Measurements from ENCODE around the gene TCERG1. TPM values are rescaled to one million over a fixed set of nuclear protein-coding genes. Genes with fewer than 3 reads are reported as not detected.

The TCERG1 gene
- 93.3 and 105 TPM in 2 replicates for total RNA-seq

DNA sequence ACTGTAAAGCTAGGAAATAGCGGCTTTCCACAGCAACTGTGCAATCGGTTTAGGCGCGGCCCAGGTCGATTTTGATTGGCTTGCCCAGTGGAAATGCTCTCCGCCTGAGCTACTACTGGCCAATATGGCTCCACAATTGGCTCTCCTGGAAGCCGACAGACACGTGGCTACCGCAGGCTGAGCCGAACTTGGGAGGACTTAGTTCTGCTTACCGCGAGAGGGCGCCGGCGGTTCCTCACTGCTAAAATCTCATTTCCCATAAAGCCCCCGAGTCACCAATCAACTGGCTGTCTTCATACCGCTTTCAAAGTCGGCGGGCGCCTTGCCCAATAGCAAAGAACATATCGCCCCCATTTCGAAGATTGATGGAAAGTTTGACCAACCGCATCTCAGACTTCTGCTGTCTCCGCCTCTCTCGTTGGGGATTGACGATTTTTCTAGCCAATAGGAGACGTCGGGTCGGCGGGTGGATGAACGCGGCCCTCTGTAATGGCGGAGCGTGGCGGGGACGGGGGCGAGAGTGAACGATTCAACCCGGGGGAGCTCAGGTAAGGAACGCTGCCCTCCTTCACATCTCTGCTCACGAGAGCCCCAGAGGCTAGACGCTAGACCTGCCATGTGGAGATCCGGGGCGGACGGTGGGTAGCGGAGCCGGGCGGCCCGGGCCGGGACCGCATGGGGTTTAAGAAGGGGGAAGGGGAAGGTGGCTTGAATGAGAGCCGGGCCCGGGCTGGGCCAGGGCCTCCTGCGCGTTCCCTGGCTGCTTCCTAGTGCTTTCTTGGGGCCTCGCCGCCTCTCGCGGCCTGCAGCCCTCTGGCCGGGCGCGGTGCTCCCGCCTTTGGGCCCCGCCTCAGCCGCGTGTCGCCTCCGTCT is at the start of gene TCERG1:
TCERG1 (plus strand) TSS at position 473 of the 873 bp plus-strand sequence; CDS start at position 490, 17 bp downstream.
- intact Hi-C loops (cut with micrococcal nuclease) = loop anchor here (1.0 to 5.0 kb wide), 7 partner anchors 156 to 1936 kb away; partner anchors contain the start of genes FBXO38, LARS1 and RBM27

DNA sequence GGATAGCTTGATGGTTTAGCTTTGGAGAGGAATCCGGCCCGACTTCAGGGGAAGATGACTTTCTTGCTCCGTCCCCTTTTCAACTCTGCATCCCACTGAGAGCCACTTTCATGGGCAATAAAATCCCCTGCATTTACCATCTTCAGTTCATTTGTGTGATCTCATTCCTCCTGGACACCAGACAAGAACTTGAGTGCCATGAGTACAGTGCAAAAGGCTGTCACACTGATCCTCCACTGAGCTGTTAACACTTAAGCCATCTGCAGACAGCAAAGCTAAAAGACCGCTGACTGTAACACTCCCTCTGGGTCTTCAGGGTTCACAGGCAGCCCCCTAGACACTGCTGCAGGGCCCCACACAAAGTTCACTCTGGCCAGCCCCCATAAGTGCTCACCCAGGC is 48.3 kb upstream of the TCERG1 start:
- intact Hi-C loops (cut with micrococcal nuclease) = no loop called here

DNA sequence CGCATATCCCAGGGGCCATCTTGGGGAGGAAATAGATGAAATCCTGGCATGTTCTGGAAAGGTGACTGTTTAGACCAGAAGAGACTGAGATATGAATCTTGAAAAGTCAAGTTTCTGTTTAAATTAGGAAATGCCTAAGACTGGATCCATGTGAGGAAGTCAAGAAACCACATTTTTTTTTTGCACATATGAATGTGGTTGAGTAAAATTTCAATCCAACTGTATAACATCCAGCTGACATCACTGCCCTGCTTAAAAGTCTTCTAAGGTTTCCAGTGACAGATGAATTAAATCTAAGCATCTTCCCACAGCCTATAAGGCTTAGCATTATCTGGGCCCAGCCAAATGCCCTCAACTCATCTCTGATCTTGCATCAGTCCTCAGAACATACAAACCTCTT is 47.7 kb upstream of the TCERG1 start:
- intact Hi-C loops (cut with micrococcal nuclease) = no loop called here

GRCh38 chr5:146400201-146400600 is 46.9 kb upstream of the TCERG1 start:
- intact Hi-C loops (cut with micrococcal nuclease) = no loop called here

DNA sequence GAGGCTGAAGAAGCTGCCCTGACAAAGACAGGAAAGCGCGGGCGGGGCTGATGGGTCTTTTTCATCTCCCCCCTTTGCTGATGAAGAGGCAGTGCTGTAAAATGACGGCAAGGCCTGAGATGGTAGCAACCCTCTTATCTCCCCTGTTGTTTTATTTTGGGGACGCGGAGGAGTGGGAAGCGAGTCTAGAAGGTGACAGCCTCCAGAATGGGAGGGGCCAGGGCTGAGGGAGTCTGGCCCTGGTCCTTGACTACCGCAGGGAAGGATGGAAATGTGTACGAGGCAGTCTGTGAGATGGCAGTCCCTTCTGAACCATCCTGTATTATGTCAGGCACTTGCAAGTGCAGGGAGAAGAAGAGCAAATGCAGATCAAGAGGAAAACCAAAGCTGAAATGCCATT is 46.1 kb upstream of the TCERG1 start:
- intact Hi-C loops (cut with micrococcal nuclease) = no loop called here

- intact Hi-C loops (cut with micrococcal nuclease) = no loop called here
These were observed 44.2 kb upstream of the TCERG1 start for GRCh38 chr5:146402949-146403348.

DNA sequence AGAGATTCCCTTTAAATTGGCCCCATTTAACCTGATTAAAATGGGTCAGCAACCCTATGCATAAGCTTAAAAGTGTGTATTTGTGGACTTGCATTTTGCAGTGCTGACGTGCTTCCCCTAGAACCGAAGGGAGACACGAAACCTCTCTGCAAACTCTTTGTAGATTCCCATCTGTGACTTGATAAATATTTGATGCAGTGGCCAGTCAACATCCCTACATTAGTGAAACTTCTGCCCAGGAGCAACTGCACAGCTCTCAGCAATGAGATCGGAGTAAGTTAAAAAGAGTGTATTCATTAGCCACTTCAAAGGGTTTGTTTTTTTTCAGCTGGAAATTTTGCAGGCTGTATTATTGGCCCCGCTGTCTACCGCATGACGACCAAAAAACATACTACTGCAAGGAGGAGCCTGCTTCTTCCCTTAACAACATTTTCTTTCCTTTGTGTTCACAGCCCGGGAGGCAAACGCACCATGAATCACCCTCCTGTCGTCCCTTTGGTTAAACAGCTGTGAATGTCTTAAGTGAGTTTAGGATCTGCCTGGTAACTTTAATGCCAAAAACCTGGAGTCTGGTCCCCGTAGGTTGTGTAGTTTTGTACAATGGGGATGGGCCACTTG is 38.0 kb upstream of the TCERG1 start:
- intact Hi-C loops (cut with micrococcal nuclease) = no loop called here

DNA sequence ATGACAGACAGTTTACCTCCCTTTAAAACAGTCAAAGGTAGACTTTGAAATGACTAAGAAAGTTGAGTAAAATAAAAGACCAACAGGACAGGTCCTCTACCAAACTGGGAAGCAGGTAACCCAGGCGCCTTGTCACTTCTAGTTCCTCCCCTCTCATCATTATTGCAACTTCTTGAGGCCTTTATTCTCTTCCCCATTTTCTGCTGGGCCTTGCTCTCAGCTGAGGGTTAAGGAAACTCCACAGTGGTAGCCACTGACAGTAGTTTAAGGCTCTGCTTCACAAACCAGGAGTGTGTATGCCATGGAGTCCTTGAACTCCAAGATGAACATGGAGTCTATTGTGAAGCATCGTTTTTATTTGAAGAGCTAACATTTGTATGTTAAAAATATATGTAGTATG is 36.9 kb upstream of the TCERG1 start:
- intact Hi-C loops (cut with micrococcal nuclease) = no loop called here

DNA sequence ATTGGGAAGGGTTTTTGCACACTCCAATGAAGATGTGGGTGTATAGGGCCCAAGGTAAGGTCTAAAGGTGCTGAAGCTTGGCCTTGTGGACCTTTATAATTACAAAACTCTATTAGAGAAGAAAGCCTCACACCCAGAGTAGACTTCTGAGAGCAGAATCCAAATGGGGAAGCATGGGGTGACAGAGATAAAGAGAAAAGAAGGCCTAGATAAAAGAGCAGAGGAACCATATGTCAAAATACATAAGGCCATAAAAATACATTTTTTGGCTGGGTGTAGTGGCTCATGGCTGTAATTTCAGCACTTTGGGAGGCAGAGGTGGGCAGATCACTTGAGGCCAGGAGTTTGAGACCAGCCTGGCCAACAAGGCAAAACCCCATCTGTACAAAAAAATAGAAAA is 27.4 kb upstream of the TCERG1 start:
- intact Hi-C loops (cut with micrococcal nuclease) = no loop called here

DNA sequence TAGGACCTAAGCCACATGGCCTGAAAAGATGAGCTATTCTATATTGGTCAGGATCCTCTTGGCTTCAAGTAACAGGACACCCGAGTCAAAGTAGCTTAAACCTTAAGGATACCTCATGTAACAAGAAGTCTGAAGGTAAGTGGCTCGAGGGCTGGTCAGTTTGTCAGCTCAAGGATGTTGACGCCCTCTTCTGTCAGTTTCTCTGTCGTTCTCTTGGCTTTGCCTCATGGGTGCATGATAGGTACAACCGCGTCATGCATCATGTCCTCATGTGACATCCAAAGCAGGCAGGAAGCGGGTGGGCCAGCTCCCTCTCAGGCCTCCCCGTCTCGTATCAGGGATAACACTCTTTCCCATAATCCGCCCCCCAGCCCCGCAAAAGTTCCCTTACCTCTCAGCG is 22.1 kb upstream of the TCERG1 start:
- intact Hi-C loops (cut with micrococcal nuclease) = loop anchor here (5.0 kb wide), 1 partner anchor 83 kb away; no protein-coding TSS in a partner anchor

- intact Hi-C loops (cut with micrococcal nuclease) = loop anchor here (2.0 to 5.0 kb wide), 3 partner anchors 84 to 602 kb away; partner anchors contain the start of gene LARS1
These were observed 20.8 kb upstream of the TCERG1 start for GRCh38 chr5:146426305-146426704.

DNA sequence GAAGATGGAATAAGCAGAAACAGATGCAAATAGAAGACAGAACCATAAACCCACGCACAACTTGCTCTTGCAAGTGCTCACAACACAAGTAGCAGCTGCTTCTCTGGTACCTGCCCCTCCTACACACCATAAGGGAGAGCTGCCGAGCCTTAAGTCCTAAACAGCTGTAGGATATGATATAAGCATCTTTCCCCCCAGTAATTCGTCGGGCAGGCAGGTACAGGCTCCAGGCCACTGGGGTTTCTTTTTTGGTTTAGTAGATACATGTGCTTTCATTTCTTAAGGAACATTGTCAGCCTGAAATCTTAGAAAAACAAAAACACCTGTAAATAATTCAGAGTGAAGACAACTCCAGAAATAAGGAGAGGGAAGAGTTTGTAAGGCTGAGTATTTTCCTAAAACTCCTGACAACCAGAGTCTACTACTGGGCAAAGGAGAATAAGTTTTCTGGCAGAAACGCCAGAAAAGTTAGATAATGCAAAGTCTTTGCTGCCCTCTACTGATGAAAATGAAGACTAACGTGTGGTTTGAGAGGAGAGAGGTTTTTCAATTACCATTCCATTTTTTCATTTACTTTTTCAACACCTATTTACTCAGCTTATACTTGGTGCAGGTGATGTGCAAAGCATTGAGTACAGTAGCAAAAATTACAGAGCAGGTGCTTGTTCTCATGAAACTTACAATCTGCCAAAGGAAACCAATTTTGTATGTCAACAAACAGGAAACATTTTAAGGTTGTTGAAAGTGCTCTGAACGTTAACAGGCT is 20.1 kb upstream of the TCERG1 start:
- intact Hi-C loops (cut with micrococcal nuclease) = loop anchor here (1.0 to 5.0 kb wide), 6 partner anchors 85 to 746 kb away; partner anchors contain the start of gene LARS1

- intact Hi-C loops (cut with micrococcal nuclease) = loop anchor here (1.0 to 5.0 kb wide), 6 partner anchors 85 to 746 kb away; partner anchors contain the start of gene LARS1
These were observed 19.5 kb upstream of the TCERG1 start for GRCh38 chr5:146427619-146427997.

GRCh38 chr5:146428658-146429057 is 18.5 kb upstream of the TCERG1 start:
- intact Hi-C loops (cut with micrococcal nuclease) = loop anchor here (5.0 kb wide), 1 partner anchor 86 kb away; no protein-coding TSS in a partner anchor

DNA sequence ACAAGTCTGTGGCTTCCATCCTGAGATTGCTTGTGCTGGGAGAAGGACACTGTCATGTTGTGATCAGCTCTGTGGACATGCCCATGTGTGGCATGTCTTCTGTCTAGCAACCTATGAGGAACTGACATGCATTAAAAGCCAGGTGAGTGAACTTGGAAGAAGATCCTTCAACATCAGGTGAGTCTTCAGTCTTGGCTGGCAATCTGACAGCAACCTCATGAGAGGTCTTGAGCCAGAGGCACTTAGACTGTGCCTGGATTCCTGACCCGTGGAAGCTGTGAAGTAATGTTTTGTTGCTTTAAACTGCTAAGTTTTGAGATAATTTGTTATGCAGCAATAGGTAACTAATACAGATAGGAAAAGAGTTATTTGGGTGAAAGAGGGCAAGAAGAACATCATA is 6.8 kb upstream of the TCERG1 start:
- intact Hi-C loops (cut with micrococcal nuclease) = no loop called here

- intact Hi-C loops (cut with micrococcal nuclease) = no loop called here
These were observed 6.2 kb upstream of the TCERG1 start for GRCh38 chr5:146440870-146441495.

DNA sequence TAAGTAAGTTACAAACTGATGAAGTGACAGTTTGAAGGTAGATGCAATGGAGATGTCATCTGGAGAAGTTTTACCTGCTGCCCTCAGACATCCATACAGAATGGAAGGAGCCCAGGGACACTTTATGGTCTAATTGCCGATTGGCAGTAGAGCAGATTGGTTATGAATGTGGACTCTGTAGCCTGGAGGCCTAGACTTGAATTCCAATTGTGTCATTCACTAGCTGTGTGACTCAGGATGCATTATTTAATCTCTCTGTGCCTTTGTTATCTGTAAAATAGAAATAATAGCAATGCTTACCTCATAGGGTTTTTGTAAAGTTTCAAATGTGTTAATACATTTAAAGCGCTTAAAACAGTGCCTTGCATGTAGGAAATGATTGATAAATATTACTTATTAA is 5.2 kb upstream of the TCERG1 start:
- intact Hi-C loops (cut with micrococcal nuclease) = no loop called here

DNA sequence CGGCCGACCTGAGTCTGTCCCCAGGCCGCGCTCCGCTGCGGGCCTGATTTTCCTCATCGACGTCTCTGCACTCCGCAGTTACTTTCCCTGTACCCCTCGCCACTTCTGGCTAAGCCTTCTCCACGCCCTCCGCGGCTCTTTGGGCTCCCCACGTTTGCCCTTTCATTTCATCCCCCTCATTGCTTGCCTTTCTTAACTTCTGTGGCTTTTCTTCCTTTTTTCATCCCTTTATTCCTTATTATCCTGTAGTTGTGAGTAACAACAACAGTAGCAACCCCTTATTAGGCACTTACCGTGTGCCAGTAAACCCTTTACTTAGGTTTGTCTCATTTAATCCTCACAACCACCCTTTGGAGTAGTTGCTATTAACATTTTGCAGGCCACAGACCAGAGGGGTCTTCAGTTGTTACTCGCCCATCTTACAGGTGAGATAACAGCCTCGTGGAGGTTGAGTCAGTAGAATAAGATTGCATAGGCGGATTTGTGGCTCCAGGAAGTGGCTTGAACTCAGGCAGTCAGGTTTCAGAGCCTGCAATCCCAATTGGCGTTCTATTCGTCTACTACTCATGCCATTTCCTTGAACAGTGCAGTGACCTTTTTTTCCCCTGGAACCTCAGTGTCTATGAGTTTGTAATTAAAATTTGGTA is 724 bp downstream of the TCERG1 start:
- intact Hi-C loops (cut with micrococcal nuclease) = loop anchor here (1.0 to 5.0 kb wide), 8 partner anchors 157 to 1935 kb away; partner anchors contain the start of genes FBXO38, JAKMIP2, LARS1 and RBM27

DNA sequence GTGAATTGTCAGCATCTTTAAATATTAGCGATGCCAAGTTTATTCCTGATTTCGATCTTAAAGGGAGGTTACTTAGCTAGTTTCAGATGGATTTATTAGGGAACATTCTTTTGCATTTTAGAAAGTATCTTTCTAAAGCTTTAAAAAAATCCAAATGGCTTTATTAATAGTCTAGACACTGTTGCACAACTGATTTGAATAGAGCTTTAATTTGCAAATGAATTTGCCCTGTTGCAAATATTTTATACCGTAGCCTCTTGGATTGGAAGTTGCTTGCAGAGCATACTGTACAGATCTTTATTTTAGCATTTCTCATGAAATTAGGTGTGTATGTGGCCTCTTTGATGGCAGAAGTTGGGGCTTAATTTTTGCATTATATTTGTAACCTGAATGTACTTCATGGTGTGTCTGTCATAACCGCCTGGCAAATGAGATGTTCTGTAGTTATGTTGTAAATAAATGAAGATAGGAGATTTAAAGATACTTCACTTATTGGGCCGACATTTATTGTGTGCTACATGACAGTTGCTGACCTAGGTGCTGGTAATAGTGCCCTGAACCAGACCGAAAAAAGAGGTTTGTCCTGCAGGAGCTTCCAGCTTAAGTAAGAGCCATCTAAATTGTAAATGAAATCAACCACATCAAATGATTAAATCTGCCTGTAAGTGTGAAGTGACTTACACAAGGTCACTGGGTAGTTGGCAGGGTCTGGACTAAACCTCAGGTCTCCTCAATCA is 1.8 kb downstream of the TCERG1 start:
- intact Hi-C loops (cut with micrococcal nuclease) = loop anchor here (1.0 to 5.0 kb wide), 2 partner anchors 707 to 1333 kb away; partner anchors contain the start of gene JAKMIP2

DNA sequence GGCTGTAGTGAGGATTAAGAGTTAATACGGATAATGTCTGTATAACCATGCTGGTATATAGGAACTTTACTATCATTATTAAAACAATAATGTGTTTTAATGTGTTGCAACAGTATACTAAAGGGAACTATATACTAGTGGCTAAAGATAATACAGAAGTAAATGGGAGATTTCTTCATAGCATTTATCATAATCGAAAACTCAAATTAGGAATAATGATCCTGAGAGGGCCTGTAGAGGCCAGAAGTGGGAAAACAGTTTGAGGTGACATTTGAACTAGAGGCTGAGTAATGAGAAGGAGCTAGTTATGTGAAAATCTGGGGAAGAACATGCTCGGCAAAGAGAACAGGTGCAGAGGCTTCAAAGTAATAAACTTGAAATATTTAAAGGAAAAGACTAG is 2.9 kb downstream of the TCERG1 start:
- intact Hi-C loops (cut with micrococcal nuclease) = no loop called here
